Neural progenitor cell (in vitro differentiated cells): ENCODE measurements around the gene SH3BGRL3. TPM values are rescaled to one million over a fixed set of nuclear protein-coding genes. Genes with fewer than 3 reads are reported as not detected.
"Not testable (repeated sequence)": the region's sequence is repeated elsewhere in the genome, so short reads cannot be mapped to it uniquely, and the experiment has no call there.

Experiments used
- DNase-seq: peaks from one replicate; pipeline ENCODE4 v3.0.0-alpha.2; 2016; ENCODE audit warnings: low spot score
- H2AFZ ChIP-seq: fragments of 200-600 bp; sonication (generic); replicated peaks from 2 replicates; pipeline ENCODE4 v1.6.1; 2016; ENCODE audit warnings: antibody characterized with exemption
- H3F3A ChIP-seq: fragments of 200-600 bp; sonication (generic); 2 replicates; pipeline ENCODE4 v1.6.1; 2016; ENCODE audit warnings: antibody characterized with exemption, low read depth
- H3K27ac ChIP-seq: fragments of 200-600 bp; sonication (generic); 2 replicates; pipeline ENCODE4 v1.5.1; 2016; ENCODE audit warnings: mild to moderate bottlenecking
- H3K27me3 ChIP-seq: fragments of 200-600 bp; sonication (generic); 2 replicates; pipeline ENCODE4 v1.6.1; 2016; ENCODE audit warnings: mild to moderate bottlenecking, moderate library complexity
- H3K36me3 ChIP-seq: fragments of 200-600 bp; sonication (generic); 2 replicates; pipeline ENCODE4 v1.5.1; 2016
- H3K4me1 ChIP-seq: fragments of 200-600 bp; sonication (generic); 2 replicates; pipeline ENCODE4 v1.6.1; 2016; ENCODE audit warnings: mixed run types
- H3K4me2 ChIP-seq: fragments of 200-600 bp; sonication (generic); 2 replicates; pipeline ENCODE4 v1.6.1; 2016
- H3K4me3 ChIP-seq: fragments of 200-600 bp; sonication (generic); 2 replicates; pipeline ENCODE4 v1.5.1; 2016
- H3K79me2 ChIP-seq: fragments of 200-600 bp; sonication (generic); 2 replicates; pipeline ENCODE4 v1.6.1; 2016; ENCODE audit warnings: low read depth
- H3K9ac ChIP-seq: fragments of 200-600 bp; sonication (generic); 2 replicates; pipeline ENCODE4 v1.6.1; 2016
- H3K9me3 ChIP-seq: fragments of 200-600 bp; sonication (generic); 2 replicates; pipeline ENCODE4 v1.5.1; 2016; ENCODE audit warnings: low read depth
- H4K20me1 ChIP-seq: fragments of 200-600 bp; sonication (generic); 2 replicates; pipeline ENCODE4 v1.6.1; 2016; ENCODE audit warnings: low read depth
- H3K27ac Mint-ChIP-seq: 3 replicates; pipeline ENCODE4 v1.8.0; 2021; ENCODE audit warnings: mixed read lengths
- H3K27me3 Mint-ChIP-seq: 2 replicates; pipeline ENCODE4 v1.8.0; 2022; ENCODE audit warnings: low read depth, mild to moderate bottlenecking, inconsistent platforms, moderate library complexity, mixed read lengths; ENCODE audit not compliant: insufficient read depth
- H3K36me3 Mint-ChIP-seq: 3 replicates; pipeline ENCODE4 v1.8.0; 2021; ENCODE audit warnings: mixed read lengths
- H3K4me1 Mint-ChIP-seq: 3 replicates; pipeline ENCODE4 v1.8.0; 2021; ENCODE audit warnings: mixed read lengths
- H3K4me3 Mint-ChIP-seq: 3 replicates; pipeline ENCODE4 v1.8.0; 2021; ENCODE audit warnings: mild to moderate bottlenecking, moderate library complexity, mixed read lengths
- H3K9me3 Mint-ChIP-seq: 3 replicates; pipeline ENCODE4 v1.8.0; 2020; ENCODE audit warnings: mixed read lengths
- CTCF ChIP-seq: fragments of 200-600 bp; sonication (generic); IDR thresholded peaks from 2 replicates; pipeline ENCODE4 v1.5.1; 2017; ENCODE audit warnings: antibody characterized with exemption, mild to moderate bottlenecking
- EZH2 ChIP-seq: fragments of 200-600 bp; sonication (generic); IDR thresholded peaks from 2 replicates; pipeline ENCODE4 v1.6.1; 2017; ENCODE audit warnings: antibody characterized with exemption, mild to moderate bottlenecking, moderate library complexity
- total RNA-seq: library from RNA; depleted of rRNA; stranded (reverse); fragments of >200 nt; gene quantifications from 2 replicates; pipeline ENCODE4 v1.2.3, GENCODE V29; 2015; ENCODE audit warnings: low replicate concordance

SH3BGRL3 gene
- total RNA-seq = 15.6 and 41.9 TPM in 2 replicates

DNA sequence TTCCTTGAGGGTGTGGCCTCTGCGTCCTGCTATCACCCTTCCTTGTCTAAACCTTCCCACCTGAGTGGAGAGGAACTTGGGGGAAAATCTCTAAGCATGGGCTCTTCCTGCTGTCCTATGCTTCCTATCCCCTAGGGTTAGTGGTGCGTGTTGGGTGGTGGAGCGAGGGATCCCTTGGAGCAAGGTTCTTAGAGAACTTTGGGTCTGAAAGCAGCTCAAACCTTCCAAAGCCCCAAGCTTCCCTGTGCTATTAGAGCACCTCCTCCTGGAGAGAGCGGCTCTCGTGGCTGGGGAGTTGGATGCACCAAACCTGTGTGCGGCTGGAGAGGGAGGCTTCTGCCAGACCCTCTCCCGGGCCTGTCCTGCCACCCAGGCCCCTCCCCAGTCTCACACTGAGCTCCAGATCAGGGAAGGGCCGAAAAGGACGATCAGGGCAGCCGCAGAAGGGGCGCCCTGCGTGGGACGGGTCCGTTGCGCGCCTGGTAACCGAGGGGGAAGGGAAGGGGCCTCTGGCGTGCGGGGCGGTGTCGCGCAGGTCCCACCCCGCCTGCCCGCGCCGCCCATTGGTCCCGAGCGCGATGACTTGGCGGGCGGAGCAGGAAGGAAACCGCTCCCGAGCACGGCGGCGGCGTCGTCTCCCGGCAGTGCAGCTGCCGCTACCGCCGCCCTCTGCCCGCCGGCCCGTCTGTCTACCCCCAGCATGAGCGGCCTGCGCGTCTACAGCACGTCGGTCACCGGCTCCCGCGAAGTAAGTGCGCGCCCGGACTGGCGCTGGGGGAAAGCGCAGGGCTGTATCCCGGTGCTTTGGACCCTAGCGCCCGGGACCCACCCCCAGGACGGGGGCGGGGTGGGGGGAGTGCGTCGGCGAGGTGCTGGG, at the start of gene SH3BGRL3:
SH3BGRL3 (plus strand) TSS at position 631 of the 877 bp plus-strand sequence; CDS start at position 701, 70 bp downstream.
- peaks cover 58% of the 10 kb centered on the region for H3K4me1 Mint-ChIP-seq
- Histone ChIP-seq H3K36me3 (no peaks in the 10 kb centered on the region), H3K9ac (peak within 1 kb of the TSS; percentile 12), H3K27ac (peak within 1 kb of the TSS; percentile 50), H4K20me1 (peaks cover 11% of the 10 kb centered on the region), H3K4me1 (peaks cover 21% of the 10 kb centered on the region), H3K27me3 (no peaks in the 10 kb centered on the region), H3K4me2 (peak within 1 kb of the TSS; percentile 88), H3K4me3 (peak within 1 kb of the TSS; percentile 76), H3F3A (peaks cover 48% of the 10 kb centered on the region), H2AFZ (peak within 1 kb of the TSS; percentile 63), H3K9me3 (no peaks in the 10 kb centered on the region), H3K79me2 (peaks cover 23% of the 10 kb centered on the region)
- H3K27me3 Mint-ChIP-seq = peaks cover 9% of the 10 kb centered on the region
- peaks cover 22% of the 10 kb centered on the region for H3K36me3 Mint-ChIP-seq
- TF ChIP-seq CTCF (peak; percentile 57), EZH2 (no peak)
- DNase-seq = peak; percentile 91
- peak within 1 kb of the TSS; percentile 79 for H3K27ac Mint-ChIP-seq
- H3K9me3 Mint-ChIP-seq = no peaks in the 10 kb centered on the region
- peak within 1 kb of the TSS; percentile 90 for H3K4me3 Mint-ChIP-seq

GRCh38 chr1:26230682-26231081, 49.2 kb upstream of the SH3BGRL3 start:
- Mint-ChIP-seq H3K4me1 (peaks cover 14% of the 10 kb centered on the region), H3K27me3 (peaks cover 12% of the 10 kb centered on the region)
- Histone ChIP-seq H3K27me3 (peaks cover 19% of the 10 kb centered on the region), H3F3A (peaks cover 19% of the 10 kb centered on the region), H3K79me2 (peaks cover 15% of the 10 kb centered on the region)
- H3K4me3 Mint-ChIP-seq, H2AFZ ChIP-seq, H3K4me2 ChIP-seq, H3K27ac ChIP-seq, H3K9me3 Mint-ChIP-seq, DNase-seq, H3K9me3 ChIP-seq, H3K36me3 ChIP-seq, H3K9ac ChIP-seq, H3K36me3 Mint-ChIP-seq, H3K27ac Mint-ChIP-seq, H4K20me1 ChIP-seq, H3K4me1 ChIP-seq, H3K4me3 ChIP-seq: not testable (repeated sequence)

DNA sequence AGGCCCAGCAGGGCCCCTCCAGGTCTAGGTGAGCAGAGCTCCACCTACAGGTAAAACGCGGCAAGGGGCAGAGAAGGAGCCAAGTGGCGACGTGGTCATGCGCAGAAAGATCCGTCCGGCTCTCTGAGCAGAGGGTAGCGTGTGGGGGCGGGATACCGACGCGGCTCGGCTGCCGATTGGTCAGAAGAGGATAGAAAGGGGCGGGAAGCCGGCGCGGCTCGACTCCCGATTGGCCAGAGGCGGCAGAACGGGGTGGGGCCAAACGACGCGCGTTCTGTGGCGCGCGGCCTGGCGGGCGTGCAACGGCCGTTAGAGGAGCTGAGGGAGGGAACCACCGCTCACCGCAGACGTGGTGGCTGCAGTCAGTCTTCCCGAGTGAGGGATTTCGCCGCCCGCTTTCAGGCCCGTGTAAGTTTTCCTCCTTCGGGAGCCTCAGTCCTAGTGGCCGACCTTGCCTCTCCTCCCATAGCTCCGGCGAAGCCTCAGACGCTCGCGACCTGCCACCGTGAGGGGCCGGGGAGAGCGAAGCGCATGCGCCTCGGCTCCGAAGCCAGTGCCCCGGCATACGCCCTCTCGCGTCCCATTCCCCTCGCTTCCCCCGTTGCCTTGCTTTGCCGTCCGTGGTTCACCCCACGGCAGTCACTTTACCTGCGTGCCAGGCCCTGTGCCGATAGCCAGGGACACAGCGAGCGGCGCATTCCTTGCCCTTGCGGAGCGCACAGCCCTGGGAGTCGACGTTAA, 45.8 kb upstream of the SH3BGRL3 start, which contains the start of gene CEP85:
CEP85 (plus strand) TSS at position 298 of the 741 bp plus-strand sequence. CDS start 5,584 bp downstream, outside the sequence.
- H3K79me2 ChIP-seq = peaks cover 49% of the 10 kb centered on the region
- peaks cover 20% of the 10 kb centered on the region for H3K4me1 Mint-ChIP-seq

More for the DNA sequence above, 45.8 kb upstream of the SH3BGRL3 start, which contains the start of gene CEP85:
- peak within 1 kb of the TSS; percentile 86 for H2AFZ ChIP-seq
- DNase-seq = peak; percentile 99
- TF ChIP-seq CTCF (peak; percentile 89), EZH2 (no peak)
- Mint-ChIP-seq H3K9me3 (peaks cover 2% of the 10 kb centered on the region), H3K27ac (peak within 1 kb of the TSS; percentile 20), H3K36me3 (peaks cover 15% of the 10 kb centered on the region), H3K4me3 (peak within 1 kb of the TSS; percentile 94), H3K27me3 (no peaks in the 10 kb centered on the region)
- H3K36me3 ChIP-seq = no peaks in the 10 kb centered on the region
- peak within 1 kb of the TSS; percentile 84 for H3K4me3 ChIP-seq
- no peaks in the 10 kb centered on the region for H3K27me3 ChIP-seq
- H3F3A ChIP-seq = peaks cover 13% of the 10 kb centered on the region
- H3K4me2 ChIP-seq = peak within 1 kb of the TSS; percentile 87
- H3K27ac ChIP-seq = peak within 1 kb of the TSS; percentile 11
- H3K9me3 ChIP-seq = no peaks in the 10 kb centered on the region
- H4K20me1 ChIP-seq = peaks cover 30% of the 10 kb centered on the region
- no peaks in the 10 kb centered on the region for H3K4me1 ChIP-seq
- peak within 1 kb of the TSS; percentile 61 for H3K9ac ChIP-seq
